HCT116 (cell line): ENCODE measurements around the gene GIT2. TPM values are rescaled to one million over a fixed set of nuclear protein-coding genes. Genes with fewer than 3 reads are reported as not detected.

Source experiments
- ATAC-seq: fragments of 200-7000 bp; cut with Tn5 transposase; 2 replicates; pipeline ENCODE4 v1.9.1; 2020; ENCODE audit warnings: mild to moderate bottlenecking, moderate library complexity
- BruUV-seq: library from RNA; stranded (reverse); fragments of 400-500 nt; replicated peaks from 2 replicates; lab custom pipeline; 2021; lab: Mats Ljungman, UMichigan
- CTCF ChIA-PET: fragments of 300-600 bp; sonication (Branson Sonifier 250); formaldehyde crosslinking; loops from one replicate; lab custom pipeline; 2021; ENCODE audit warnings: antibody characterized with exemption; lab: Charles Lee
- POLR2A ChIA-PET: fragments of 300-600, 350-600 bp; sonication (Branson Sonifier 250); formaldehyde crosslinking; loops from one replicate; lab custom pipeline; 2021; ENCODE audit warnings: antibody characterized with exemption; lab: Charles Lee
- RAD21 ChIA-PET, 2 experiments: fragments of 300-600 bp; sonication (Branson Sonifier 250); formaldehyde crosslinking; loops; one replicate each; lab custom pipeline; 2023; ENCODE audit warnings: low total read pairs in 2 of 2; ENCODE audit not compliant: uncharacterized antibody in 2 of 2, unreplicated experiment in 2 of 2, low non-redundant PET in 1 of 2; lab: Charles Lee
- DNase-seq: peaks from one replicate; pipeline ENCODE4 v3.0.0-alpha.2; 2010; ENCODE audit warnings: low read depth, low spot score
- H2AFZ ChIP-seq: fragments of 200-600 bp; shearing (Covaris generic), sonication (generic); 2 replicates; pipeline ENCODE4 v1.6.1; 2017; ENCODE audit warnings: low read depth, mixed run types, mixed read lengths, antibody characterized with exemption, low read length; ENCODE audit not compliant: poor library complexity, severe bottlenecking
- H3K27ac ChIP-seq: 2 replicates; pipeline ENCODE4 v1.5.1; 2012; ENCODE audit warnings: low read depth, low read length
- H3K27me3 ChIP-seq: fragments of 200-600 bp; sonication (generic); 2 replicates; pipeline ENCODE4 v1.6.1; 2016; ENCODE audit warnings: mixed run types, low read length, mixed read lengths; ENCODE audit not compliant: insufficient read depth
- H3K36me3 ChIP-seq, 2 experiments: fragments of 200-500 bp in 1 of 2; fragments of 200-600 bp in 1 of 2; sonication (Bioruptor generic) in 1 of 2; sonication (generic) in 1 of 2; 2 replicates each; pipeline versions ENCODE4 v1.5.1 to v1.6.1; 2014 to 2016; ENCODE audit warnings: low read length in 2 of 2, inconsistent platforms in 1 of 2, mixed read lengths in 1 of 2, mixed run types in 1 of 2; ENCODE audit not compliant: insufficient read depth in 2 of 2, control insufficient read depth in 1 of 2
- H3K4me1 ChIP-seq, 2 experiments: fragments of 200-600 bp in 1 of 2; sonication (generic) in 1 of 2; 2 replicates each; pipeline versions ENCODE4 v1.5.1 to v1.6.1; 2012 to 2017; ENCODE audit warnings: low read length in 2 of 2, inconsistent platforms in 1 of 2, mild to moderate bottlenecking in 1 of 2, mixed read lengths in 1 of 2, mixed run types in 1 of 2, moderate library complexity in 1 of 2; ENCODE audit not compliant: insufficient read depth in 2 of 2, control insufficient read depth in 1 of 2
- H3K4me2 ChIP-seq: fragments of 200-600 bp; sonication (generic); 2 replicates; pipeline ENCODE4 v1.6.1; 2017; ENCODE audit warnings: mixed run types, low read length, mixed read lengths
- H3K4me3 ChIP-seq, 2 experiments: fragments of 200-600 bp in 1 of 2; sonication (generic) in 1 of 2; replicated peaks in 1 of 2; 2 replicates each; pipeline ENCODE4 v1.5.1; 2011 to 2016; ENCODE audit warnings: low read length in 2 of 2, control low read depth in 1 of 2, low read depth in 1 of 2, mild to moderate bottlenecking in 1 of 2, mixed read lengths in 1 of 2, mixed run types in 1 of 2
- H3K79me2 ChIP-seq: fragments of 200-600 bp; sonication (generic); 2 replicates; pipeline ENCODE4 v1.6.1; 2017; ENCODE audit warnings: mild to moderate bottlenecking, mixed run types, low read length, moderate library complexity, mixed read lengths; ENCODE audit not compliant: insufficient read depth
- H3K9ac ChIP-seq: fragments of 200-600 bp; sonication (generic); 2 replicates; pipeline ENCODE4 v1.6.1; 2016; ENCODE audit warnings: low read length, mixed read lengths
- H3K9me2 ChIP-seq: fragments of 200-600 bp; sonication (generic), shearing (Covaris generic); 2 replicates; pipeline ENCODE4 v1.6.1; 2017; ENCODE audit warnings: mixed run types, mild to moderate bottlenecking, moderate library complexity; ENCODE audit not compliant: insufficient read depth
- H3K9me3 ChIP-seq, 2 experiments: fragments of 200-500 bp in 1 of 2; fragments of 200-600 bp in 1 of 2; sonication (Bioruptor generic) in 1 of 2; sonication (generic) in 1 of 2; 2 replicates each; pipeline ENCODE4 v1.6.1; 2014 to 2017; ENCODE audit warnings: low read length in 2 of 2, mixed read lengths in 2 of 2, inconsistent platforms in 1 of 2, low read depth in 1 of 2, mild to moderate bottlenecking in 1 of 2, mixed run types in 1 of 2, moderate library complexity in 1 of 2; ENCODE audit not compliant: control insufficient read depth in 1 of 2, insufficient read depth in 1 of 2
- H4K20me1 ChIP-seq: fragments of 200-600 bp; sonication (generic), shearing (Covaris generic); 2 replicates; pipeline ENCODE4 v1.6.1; 2017; ENCODE audit warnings: mixed run types, mild to moderate bottlenecking, moderate library complexity; ENCODE audit not compliant: insufficient read depth
- CBX3 ChIP-seq: IDR thresholded peaks from 2 replicates; pipeline ENCODE4 v1.6.1; 2012; ENCODE audit warnings: low read depth
- CEBPB ChIP-seq: IDR thresholded peaks from 2 replicates; pipeline ENCODE4 v1.6.1; 2012; ENCODE audit warnings: low read depth
- EGR1 ChIP-seq: IDR thresholded peaks from 2 replicates; pipeline ENCODE4 v1.6.1; 2012; ENCODE audit warnings: low read depth
- ELF1 ChIP-seq: IDR thresholded peaks from 2 replicates; pipeline ENCODE4 v1.6.1; 2012; ENCODE audit warnings: low read depth, borderline replicate concordance
- EZH2 ChIP-seq: fragments of 200-600 bp; sonication (generic); IDR thresholded peaks from 2 replicates; pipeline ENCODE4 v1.6.1; 2017; ENCODE audit warnings: antibody characterized with exemption, mixed run types
- EZH2phosphoT487 ChIP-seq: fragments of 200-600 bp; IDR thresholded peaks from 2 replicates; pipeline ENCODE4 v1.6.1; 2018; ENCODE audit warnings: antibody characterized with exemption, borderline replicate concordance
- FOSL1 ChIP-seq: IDR thresholded peaks from 2 replicates; pipeline ENCODE4 v1.6.1; 2012; ENCODE audit warnings: low read depth
- JUND ChIP-seq: IDR thresholded peaks from 2 replicates; pipeline ENCODE4 v1.6.1; 2012
- MAX ChIP-seq: IDR thresholded peaks from 2 replicates; pipeline ENCODE4 v1.6.1; 2012
- POLR2A ChIP-seq: IDR thresholded peaks from 2 replicates; pipeline ENCODE4 v1.7.0; 2011; ENCODE audit warnings: borderline replicate concordance; ENCODE audit not compliant: insufficient read depth, insufficient read length; ENCODE audit errors: extremely low read depth
- RAD21 ChIP-seq: IDR thresholded peaks from 2 replicates; pipeline ENCODE4 v1.6.1; 2012; ENCODE audit warnings: low read depth, mild to moderate bottlenecking
- REST ChIP-seq: IDR thresholded peaks from 2 replicates; pipeline ENCODE4 v1.6.1; 2012; ENCODE audit warnings: low read depth
- SIN3A ChIP-seq: IDR thresholded peaks from 2 replicates; pipeline ENCODE4 v1.6.1; 2012; ENCODE audit warnings: low read depth
- SP1 ChIP-seq: IDR thresholded peaks from 2 replicates; pipeline ENCODE4 v1.6.1; 2012; ENCODE audit warnings: low read depth
- SRF ChIP-seq: IDR thresholded peaks from 2 replicates; pipeline ENCODE4 v1.6.1; 2012; ENCODE audit warnings: low read depth
- TCF7L2 ChIP-seq: IDR thresholded peaks from 2 replicates; pipeline ENCODE4 v1.7.0; 2011; ENCODE audit warnings: borderline replicate concordance, inconsistent platforms; ENCODE audit not compliant: insufficient read depth, insufficient read length; ENCODE audit errors: extremely low read depth
- ZBTB33 ChIP-seq: IDR thresholded peaks from 2 replicates; pipeline ENCODE4 v1.6.1; 2011; ENCODE audit warnings: mild to moderate bottlenecking, low read length, moderate library complexity; ENCODE audit not compliant: insufficient replicate concordance; ENCODE audit errors: extremely low read depth
- ZFX ChIP-seq: fragments of 450-650 bp; IDR thresholded peaks from 2 replicates; pipeline ENCODE4 v1.6.1; 2017
- intact Hi-C: fragments of 100-400 bp; cut with micrococcal nuclease; formaldehyde crosslinking; loops from 2 replicates; pipeline ENCODE4 v1.10.0; 2022
- total RNA-seq: library from RNA; stranded (reverse); gene quantifications from one replicate; pipeline ENCODE4 v1.2.1, GENCODE V29; 2021; ENCODE audit not compliant: unreplicated experiment
- TF ChIP-seq, protein P1 (sequence below): IDR thresholded peaks from 2 replicates; pipeline ENCODE4 v1.6.1; 2012
- TF ChIP-seq, protein P2 (sequence below), 3 experiments: fragments of 200-600 bp in 1 of 3; sonication (generic) in 1 of 3; IDR thresholded peaks in 2 of 3; conservative IDR thresholded peaks in 1 of 3; 2 replicates each; pipeline ENCODE4 v1.5.1; 2012 to 2017; ENCODE audit warnings: low read depth in 2 of 3, low read length in 2 of 3, antibody characterized with exemption in 1 of 3, borderline replicate concordance in 1 of 3, control low read depth in 1 of 3, mild to moderate bottlenecking in 1 of 3, mixed read lengths in 1 of 3, mixed run types in 1 of 3, moderate library complexity in 1 of 3; ENCODE audit not compliant: insufficient read depth in 1 of 3

GIT2 gene
- total RNA-seq, 1 experiment from 2014 or later, result 21.5 TPM

GRCh38 chr12:109997393-109997792, 1.2 kb upstream of the GIT2 start (continued):
- no peak for TF ChIP-seq JUND

GRCh38 chr12:109996483-109996853, 300 bp upstream of the GIT2 start:
- no peaks in the 10 kb centered on the region for H4K20me1 ChIP-seq
- POLR2A ChIA-PET, result no interaction called here
- ATAC-seq (peak; percentile 0; the same call in 1 of the 2 replicates), DNase-seq (no peak)
- H3K4me3 ChIP-seq, result peak overlapping the region; percentile 82 to 85
- RAD21 ChIA-PET, result no interaction called here
- CTCF ChIA-PET, result no interaction called here
- H3K79me2 ChIP-seq, result peaks cover 42% of the 10 kb centered on the region
- peaks cover 21 to 39% of the 10 kb centered on the region in 2 experiments for H3K4me1 ChIP-seq
- H3K36me3 ChIP-seq, result no peaks in the 10 kb centered on the region
- intact Hi-C loops, result no loop called here
- H3K9ac ChIP-seq, result peak overlapping the region; percentile 66
- no peaks in the 10 kb centered on the region for H3K9me2 ChIP-seq
- TF ChIP-seq FOSL1, result no peak
- peak; percentile 45; the same call in 1 of the 2 replicates for TF ChIP-seq CBX3
- no peak; the same call in 1 of the 2 replicates for TF ChIP-seq MAX
- no peak for TF ChIP-seq ELF1
- no peak for TF ChIP-seq RAD21
- no peak for TF ChIP-seq ZBTB33
- TF ChIP-seq, protein P1, sequence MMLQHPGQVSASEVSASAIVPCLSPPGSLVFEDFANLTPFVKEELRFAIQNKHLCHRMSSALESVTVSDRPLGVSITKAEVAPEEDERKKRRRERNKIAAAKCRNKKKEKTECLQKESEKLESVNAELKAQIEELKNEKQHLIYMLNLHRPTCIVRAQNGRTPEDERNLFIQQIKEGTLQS, result no peak
- no peak for TF ChIP-seq SRF
- TF ChIP-seq CEBPB, result no peak
- no peak for TF ChIP-seq TCF7L2
- TF ChIP-seq EZH2, result no peak
- peak; percentile 50 for TF ChIP-seq POLR2A
- peak; percentile 27; the same call in 1 of the 2 replicates for TF ChIP-seq SP1
- TF ChIP-seq, protein P2, sequence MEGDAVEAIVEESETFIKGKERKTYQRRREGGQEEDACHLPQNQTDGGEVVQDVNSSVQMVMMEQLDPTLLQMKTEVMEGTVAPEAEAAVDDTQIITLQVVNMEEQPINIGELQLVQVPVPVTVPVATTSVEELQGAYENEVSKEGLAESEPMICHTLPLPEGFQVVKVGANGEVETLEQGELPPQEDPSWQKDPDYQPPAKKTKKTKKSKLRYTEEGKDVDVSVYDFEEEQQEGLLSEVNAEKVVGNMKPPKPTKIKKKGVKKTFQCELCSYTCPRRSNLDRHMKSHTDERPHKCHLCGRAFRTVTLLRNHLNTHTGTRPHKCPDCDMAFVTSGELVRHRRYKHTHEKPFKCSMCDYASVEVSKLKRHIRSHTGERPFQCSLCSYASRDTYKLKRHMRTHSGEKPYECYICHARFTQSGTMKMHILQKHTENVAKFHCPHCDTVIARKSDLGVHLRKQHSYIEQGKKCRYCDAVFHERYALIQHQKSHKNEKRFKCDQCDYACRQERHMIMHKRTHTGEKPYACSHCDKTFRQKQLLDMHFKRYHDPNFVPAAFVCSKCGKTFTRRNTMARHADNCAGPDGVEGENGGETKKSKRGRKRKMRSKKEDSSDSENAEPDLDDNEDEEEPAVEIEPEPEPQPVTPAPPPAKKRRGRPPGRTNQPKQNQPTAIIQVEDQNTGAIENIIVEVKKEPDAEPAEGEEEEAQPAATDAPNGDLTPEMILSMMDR (IDR thresholded peaks at IDR 0.05 in 2 of 3, conservative IDR thresholded peaks at IDR 0.05 in 1 of 3; ENCODE audit: borderline replicate concordance in 1 of 3, insufficient read depth in 1 of 3, low read depth in 2 of 3, low read length in 2 of 3), result no peak
- TF ChIP-seq REST, result no peak
- TF ChIP-seq ZFX, result no peak
- no peak for TF ChIP-seq EZH2phosphoT487
- TF ChIP-seq EGR1, result no peak
- TF ChIP-seq SIN3A, result peak; percentile 79; the same call in 1 of the 2 replicates
- H3K9me3 ChIP-seq, result no peaks in the 10 kb centered on the region
- peak overlapping the region; percentile 68 for H3K27ac ChIP-seq
- no peaks in the 10 kb centered on the region for H3K27me3 ChIP-seq
- no TSS peak for BruUV-seq
- H2AFZ ChIP-seq, result peak overlapping the region; percentile 95
- H3K4me2 ChIP-seq, result peak overlapping the region; percentile 94
